ENCODE measurements around the gene CARF.
"Not testable (repeated sequence)": the region's sequence is repeated elsewhere in the genome, so short reads cannot be mapped to it uniquely, and the experiment has no call there.

CARF gene

GRCh38 chr2:202934456-202934855 lies 22.4 kb downstream of the CARF start:
- DNase-seq: no peak

GRCh38 chr2:202938960-202939359 lies 26.9 kb downstream of the CARF start:
- DNase-seq: no peak

- no peak for DNase-seq
Measured at GRCh38 chr2:202941771-202942170, 29.7 kb downstream of the CARF start.

GRCh38 chr2:202944408-202944807 lies 32.3 kb downstream of the CARF start:
- DNase-seq: no peak

GRCh38 chr2:202944816-202945215 lies 32.7 kb downstream of the CARF start:
- no peak for DNase-seq

- DNase-seq: no peak
Measured at GRCh38 chr2:202945497-202945896, 33.4 kb downstream of the CARF start.

- not testable (repeated sequence) for DNase-seq
Measured at GRCh38 chr2:202949333-202949732, 37.3 kb downstream of the CARF start.

GRCh38 chr2:202950592-202950991 lies 38.5 kb downstream of the CARF start:
- DNase-seq: peak; percentile 1

GRCh38 chr2:202960524-202960923 lies 48.4 kb downstream of the CARF start:
- no peak for DNase-seq

GRCh38 chr2:202963712-202964111 lies 51.6 kb downstream of the CARF start:
- DNase-seq: no peak

- no peak for DNase-seq
Measured at GRCh38 chr2:202965810-202966460, 53.9 kb downstream of the CARF start.

GRCh38 chr2:202969404-202969803 lies 57.3 kb downstream of the CARF start:
- DNase-seq: not testable (repeated sequence)

- no peak for DNase-seq
Measured at GRCh38 chr2:202976809-202977208, 64.7 kb downstream of the CARF start.

GRCh38 chr2:202982779-202983491 lies 70.9 kb downstream of the CARF start:
- DNase-seq: no peak

- no peak for DNase-seq
Measured at GRCh38 chr2:202989749-202990148, 77.7 kb downstream of the CARF start.

- no peak for DNase-seq
Measured at GRCh38 chr2:202990501-202990900, 78.4 kb downstream of the CARF start.

- not testable (repeated sequence) for DNase-seq
Measured at GRCh38 chr2:202997113-202997512, 85.0 kb downstream of the CARF start.

GRCh38 chr2:203002054-203002821 lies 90.2 kb downstream of the CARF start:
- no peak for DNase-seq

GRCh38 chr2:203003716-203004115 lies 91.6 kb downstream of the CARF start:
- DNase-seq: no peak

GRCh38 chr2:203014456-203015199 lies 102.6 kb downstream of the CARF start, which contains the start of gene NBEAL1:
TSS of gene NBEAL1 (plus strand) at chr2:203014875. CDS start at chr2:203016385, 1,510 bp downstream.
- DNase-seq: peak; percentile 96

GRCh38 chr2:203016716-203017115 lies 104.6 kb downstream of the CARF start:
- DNase-seq: no peak

GRCh38 chr2:203018181-203018580 lies 106.1 kb downstream of the CARF start:
- no peak for DNase-seq

- DNase-seq: no peak
Measured at GRCh38 chr2:203019142-203019541, 107.1 kb downstream of the CARF start.
